NT2/D1 (cell line): ENCODE data around the gene SKA2.
"Not testable (repeated sequence)": the region's sequence is repeated elsewhere in the genome, so short reads cannot be mapped to it uniquely, and the experiment has no call there.

ENCODE experiments used
- DNase-seq: peaks from one replicate; pipeline ENCODE4 v3.0.0-alpha.2; 2011; ENCODE audit warnings: low read depth, low spot score
- H3K27me3 ChIP-seq: 2 replicates; pipeline ENCODE4 v1.6.0; 2011; ENCODE audit warnings: mild to moderate bottlenecking; ENCODE audit not compliant: insufficient read length, insufficient read depth
- H3K36me3 ChIP-seq: 2 replicates; pipeline ENCODE4 v1.6.1; 2011; ENCODE audit warnings: mild to moderate bottlenecking, low read length, mixed read lengths; ENCODE audit not compliant: insufficient read depth, insufficient read length
- H3K4me1 ChIP-seq: 2 replicates; pipeline ENCODE4 v1.5.1; 2011; ENCODE audit not compliant: insufficient read depth, insufficient read length
- H3K4me3 ChIP-seq: 2 replicates; pipeline ENCODE4 v1.5.1; 2011; ENCODE audit warnings: low read depth; ENCODE audit not compliant: insufficient read length
- H3K9ac ChIP-seq: 2 replicates; pipeline ENCODE4 v1.6.0; 2011; ENCODE audit warnings: low read depth; ENCODE audit not compliant: insufficient read length
- H3K9me3 ChIP-seq: 2 replicates; pipeline ENCODE4 v1.5.1; 2011; ENCODE audit warnings: mild to moderate bottlenecking, low read length; ENCODE audit not compliant: insufficient read depth
- SUZ12 ChIP-seq: IDR thresholded peaks from 2 replicates; pipeline ENCODE4 v1.6.1; 2011; ENCODE audit not compliant: insufficient read length, insufficient read depth; ENCODE audit errors: extremely low read depth
- YY1 ChIP-seq: IDR thresholded peaks from 2 replicates; pipeline ENCODE4 v1.6.1; 2011; ENCODE audit not compliant: insufficient read length, insufficient read depth
- ZNF274 ChIP-seq: IDR thresholded peaks from 2 replicates; pipeline ENCODE4 v1.6.1; 2011; ENCODE audit warnings: mild to moderate bottlenecking, low read depth, low read length

SKA2 gene

GRCh38 chr17:59094861-59095530 is 60.0 kb downstream of the SKA2 start:
- no peak overlapping the region for H3K4me3 ChIP-seq
- no peaks in the 10 kb centered on the region for H3K4me1 ChIP-seq
- no peaks in the 10 kb centered on the region for H3K9me3 ChIP-seq
- no peak for TF ChIP-seq YY1
- TF ChIP-seq ZNF274: no peak
- TF ChIP-seq SUZ12: no peak
- H3K36me3 ChIP-seq: peaks cover 26% of the 10 kb centered on the region
- no peak overlapping the region for H3K9ac ChIP-seq
- DNase-seq: no peak
- H3K27me3 ChIP-seq: no peaks in the 10 kb centered on the region

- Histone ChIP-seq H3K4me1 (no peaks in the 10 kb centered on the region), H3K27me3 (no peaks in the 10 kb centered on the region), H3K36me3 (peaks cover 27% of the 10 kb centered on the region), H3K4me3 (no peak overlapping the region), H3K9ac (no peak overlapping the region), H3K9me3 (no peaks in the 10 kb centered on the region)
- no peak for DNase-seq
- no peak for TF ChIP-seq SUZ12
- no peak for TF ChIP-seq YY1
- TF ChIP-seq ZNF274: no peak
These were observed 61.2 kb downstream of the SKA2 start for GRCh38 chr17:59093702-59094231.

GRCh38 chr17:59093145-59093701 is 61.8 kb downstream of the SKA2 start:
- Histone ChIP-seq H3K36me3 (peaks cover 31% of the 10 kb centered on the region), H3K27me3 (no peaks in the 10 kb centered on the region), H3K4me3 (no peak overlapping the region), H3K4me1 (no peaks in the 10 kb centered on the region), H3K9me3 (no peaks in the 10 kb centered on the region), H3K9ac (no peak overlapping the region)
- no peak for TF ChIP-seq ZNF274
- TF ChIP-seq SUZ12: no peak
- TF ChIP-seq YY1: no peak
- no peak for DNase-seq

DNA sequence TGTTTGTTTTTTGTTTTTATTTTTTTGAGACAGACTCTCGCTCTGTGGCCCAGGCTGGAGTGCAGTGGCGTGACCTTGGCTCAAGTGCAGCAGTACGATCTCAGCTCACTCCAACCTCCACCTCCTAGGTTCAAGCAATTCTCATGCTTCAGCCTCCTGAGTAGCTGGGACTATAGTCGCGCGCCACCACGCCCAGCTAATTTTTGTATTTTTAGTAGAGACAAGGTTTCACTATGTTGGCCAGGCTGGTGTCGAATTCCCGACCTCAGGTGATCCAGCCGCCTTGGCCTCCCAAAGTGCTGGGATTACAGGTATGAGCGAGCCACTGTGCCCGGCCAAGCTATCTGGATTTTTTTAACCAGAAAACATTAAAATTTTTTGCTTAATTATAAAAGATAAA is 64.4 kb downstream of the SKA2 start:
- peaks cover 38% of the 10 kb centered on the region for H3K36me3 ChIP-seq
- DNase-seq, H3K4me1 ChIP-seq, H3K27me3 ChIP-seq, H3K4me3 ChIP-seq, H3K9me3 ChIP-seq, H3K9ac ChIP-seq: not testable (repeated sequence)

DNA sequence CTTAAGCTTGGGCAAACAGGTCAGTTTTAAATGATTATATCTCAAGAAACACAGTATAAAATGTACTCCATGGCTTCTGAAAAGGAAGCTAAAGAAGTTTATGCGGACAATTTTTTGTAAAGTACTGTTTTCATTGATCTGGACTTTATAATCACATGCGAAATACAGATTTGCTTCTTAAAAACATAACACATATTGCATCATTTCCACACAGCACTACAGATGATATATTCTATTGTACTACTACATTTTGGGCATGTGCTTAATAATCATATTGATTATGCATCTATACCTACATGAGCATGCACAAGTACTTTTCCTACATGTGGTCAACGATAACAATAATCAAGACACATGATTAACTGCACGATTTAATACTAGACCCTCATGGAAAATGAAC is 70.8 kb downstream of the SKA2 start:
- peaks cover 59% of the 10 kb centered on the region for H3K36me3 ChIP-seq
- no peaks in the 10 kb centered on the region for H3K4me1 ChIP-seq
- H3K9ac ChIP-seq: no peak overlapping the region
- TF ChIP-seq SUZ12 (no peak), ZNF274 (no peak), YY1 (no peak)
- no peaks in the 10 kb centered on the region for H3K27me3 ChIP-seq
- no peaks in the 10 kb centered on the region for H3K9me3 ChIP-seq
- DNase-seq: no peak
- no peak overlapping the region for H3K4me3 ChIP-seq

DNA sequence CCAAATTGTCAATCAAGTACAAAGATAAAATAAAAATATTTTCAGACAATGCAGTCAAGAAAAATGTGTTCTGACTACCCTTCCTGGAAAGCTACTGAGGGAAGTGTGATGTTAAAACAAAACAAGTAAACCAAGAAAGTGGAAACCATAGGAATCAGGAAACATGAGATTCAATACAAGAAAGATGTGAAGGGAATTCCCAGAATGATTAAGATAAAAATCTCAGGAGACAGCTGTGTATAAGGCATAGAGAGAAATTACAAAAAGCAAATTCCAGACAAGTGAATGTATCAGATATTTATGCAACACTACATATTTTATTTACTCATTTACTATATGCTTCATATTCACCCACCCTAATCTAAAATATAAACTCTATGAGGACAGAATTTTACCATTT is 80.5 kb downstream of the SKA2 start:
- no peak overlapping the region for H3K9ac ChIP-seq
- H3K36me3 ChIP-seq: peaks cover 58% of the 10 kb centered on the region
- TF ChIP-seq ZNF274 (no peak), YY1 (no peak), SUZ12 (no peak)
- no peaks in the 10 kb centered on the region for H3K27me3 ChIP-seq
- no peak for DNase-seq
- H3K9me3 ChIP-seq: no peaks in the 10 kb centered on the region
- no peak overlapping the region for H3K4me3 ChIP-seq
- H3K4me1 ChIP-seq: no peaks in the 10 kb centered on the region

- DNase-seq: no peak
- Histone ChIP-seq H3K4me1 (no peaks in the 10 kb centered on the region), H3K4me3 (no peak overlapping the region), H3K27me3 (no peaks in the 10 kb centered on the region), H3K9me3 (no peaks in the 10 kb centered on the region), H3K36me3 (peaks cover 57% of the 10 kb centered on the region), H3K9ac (no peak overlapping the region)
- no peak for TF ChIP-seq YY1
- no peak for TF ChIP-seq ZNF274
- TF ChIP-seq SUZ12: no peak
These were observed 81.0 kb downstream of the SKA2 start for GRCh38 chr17:59073972-59074371.
